HL-60 (cell line): ENCODE measurements around the gene BANF2.

Experiments used
- POLR2AphosphoS5 ChIP-seq: IDR thresholded peaks from 2 replicates; pipeline ENCODE4 v1.6.1; 2012; ENCODE audit warnings: low read depth
- SPI1 ChIP-seq: IDR thresholded peaks from 2 replicates; pipeline ENCODE4 v1.6.1; 2012; ENCODE audit warnings: low read depth, mild to moderate bottlenecking, borderline replicate concordance
- TF ChIP-seq, protein P1 (sequence below): IDR thresholded peaks from one replicate; pipeline ENCODE4 v1.5.1; 2011; ENCODE audit warnings: low read length, control low read depth, inconsistent platforms; ENCODE audit not compliant: insufficient read depth
- TF ChIP-seq, protein P2 (sequence below): IDR thresholded peaks from 2 replicates; pipeline ENCODE4 v1.6.1; 2012; ENCODE audit warnings: low read depth; ENCODE audit not compliant: insufficient replicate concordance

DNA sequence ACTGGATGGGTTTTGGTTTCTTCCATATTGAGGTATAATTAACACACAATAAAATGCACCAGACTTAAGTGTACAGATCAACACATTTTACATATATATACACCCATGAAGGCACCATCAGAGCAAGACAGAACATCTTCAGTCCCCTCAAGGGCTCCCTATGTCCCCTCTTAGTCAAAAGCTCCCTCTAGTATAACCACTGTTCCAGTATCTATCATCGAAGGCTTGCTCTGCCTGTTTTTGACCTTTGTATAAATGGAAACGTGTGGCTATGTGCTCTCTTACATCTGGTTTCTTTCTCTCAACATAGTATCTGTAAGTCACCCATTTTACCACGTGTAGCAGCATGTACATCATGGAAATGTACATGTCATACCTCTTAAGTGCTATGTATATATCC is 66.5 kb downstream of the BANF2 start:
- TF ChIP-seq, protein P1, sequence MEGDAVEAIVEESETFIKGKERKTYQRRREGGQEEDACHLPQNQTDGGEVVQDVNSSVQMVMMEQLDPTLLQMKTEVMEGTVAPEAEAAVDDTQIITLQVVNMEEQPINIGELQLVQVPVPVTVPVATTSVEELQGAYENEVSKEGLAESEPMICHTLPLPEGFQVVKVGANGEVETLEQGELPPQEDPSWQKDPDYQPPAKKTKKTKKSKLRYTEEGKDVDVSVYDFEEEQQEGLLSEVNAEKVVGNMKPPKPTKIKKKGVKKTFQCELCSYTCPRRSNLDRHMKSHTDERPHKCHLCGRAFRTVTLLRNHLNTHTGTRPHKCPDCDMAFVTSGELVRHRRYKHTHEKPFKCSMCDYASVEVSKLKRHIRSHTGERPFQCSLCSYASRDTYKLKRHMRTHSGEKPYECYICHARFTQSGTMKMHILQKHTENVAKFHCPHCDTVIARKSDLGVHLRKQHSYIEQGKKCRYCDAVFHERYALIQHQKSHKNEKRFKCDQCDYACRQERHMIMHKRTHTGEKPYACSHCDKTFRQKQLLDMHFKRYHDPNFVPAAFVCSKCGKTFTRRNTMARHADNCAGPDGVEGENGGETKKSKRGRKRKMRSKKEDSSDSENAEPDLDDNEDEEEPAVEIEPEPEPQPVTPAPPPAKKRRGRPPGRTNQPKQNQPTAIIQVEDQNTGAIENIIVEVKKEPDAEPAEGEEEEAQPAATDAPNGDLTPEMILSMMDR: no peak
- TF ChIP-seq, protein P2, sequence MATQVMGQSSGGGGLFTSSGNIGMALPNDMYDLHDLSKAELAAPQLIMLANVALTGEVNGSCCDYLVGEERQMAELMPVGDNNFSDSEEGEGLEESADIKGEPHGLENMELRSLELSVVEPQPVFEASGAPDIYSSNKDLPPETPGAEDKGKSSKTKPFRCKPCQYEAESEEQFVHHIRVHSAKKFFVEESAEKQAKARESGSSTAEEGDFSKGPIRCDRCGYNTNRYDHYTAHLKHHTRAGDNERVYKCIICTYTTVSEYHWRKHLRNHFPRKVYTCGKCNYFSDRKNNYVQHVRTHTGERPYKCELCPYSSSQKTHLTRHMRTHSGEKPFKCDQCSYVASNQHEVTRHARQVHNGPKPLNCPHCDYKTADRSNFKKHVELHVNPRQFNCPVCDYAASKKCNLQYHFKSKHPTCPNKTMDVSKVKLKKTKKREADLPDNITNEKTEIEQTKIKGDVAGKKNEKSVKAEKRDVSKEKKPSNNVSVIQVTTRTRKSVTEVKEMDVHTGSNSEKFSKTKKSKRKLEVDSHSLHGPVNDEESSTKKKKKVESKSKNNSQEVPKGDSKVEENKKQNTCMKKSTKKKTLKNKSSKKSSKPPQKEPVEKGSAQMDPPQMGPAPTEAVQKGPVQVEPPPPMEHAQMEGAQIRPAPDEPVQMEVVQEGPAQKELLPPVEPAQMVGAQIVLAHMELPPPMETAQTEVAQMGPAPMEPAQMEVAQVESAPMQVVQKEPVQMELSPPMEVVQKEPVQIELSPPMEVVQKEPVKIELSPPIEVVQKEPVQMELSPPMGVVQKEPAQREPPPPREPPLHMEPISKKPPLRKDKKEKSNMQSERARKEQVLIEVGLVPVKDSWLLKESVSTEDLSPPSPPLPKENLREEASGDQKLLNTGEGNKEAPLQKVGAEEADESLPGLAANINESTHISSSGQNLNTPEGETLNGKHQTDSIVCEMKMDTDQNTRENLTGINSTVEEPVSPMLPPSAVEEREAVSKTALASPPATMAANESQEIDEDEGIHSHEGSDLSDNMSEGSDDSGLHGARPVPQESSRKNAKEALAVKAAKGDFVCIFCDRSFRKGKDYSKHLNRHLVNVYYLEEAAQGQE: no peak
- TF ChIP-seq POLR2AphosphoS5 (no peak), SPI1 (no peak)
